Liver (tissue), 3 donors: ENCODE results near the gene GPN1.

Experiments used
- EGR1 ChIP-seq, 2 donors: IDR thresholded peaks; 2 replicates each; pipeline ENCODE4 v1.6.1; 2016 to 2018; ENCODE audit warnings: antibody characterized with exemption in 2 of 2, low read depth in 2 of 2
- FOXA1 ChIP-seq: IDR thresholded peaks from 2 replicates; pipeline ENCODE4 v1.6.1; 2016; ENCODE audit warnings: antibody characterized with exemption
- HNF4A ChIP-seq, 2 donors: conservative IDR thresholded peaks; 2 replicates each; pipeline ENCODE4 v1.6.1; 2016; ENCODE audit warnings: antibody characterized with exemption in 2 of 2, mild to moderate bottlenecking in 2 of 2
- JUND ChIP-seq, 2 donors: IDR thresholded peaks; 2 replicates each; pipeline ENCODE4 v1.6.1; 2016; ENCODE audit warnings: antibody characterized with exemption in 2 of 2
- NR2F2 ChIP-seq: IDR thresholded peaks from 2 replicates; pipeline ENCODE4 v1.6.1; 2016; ENCODE audit warnings: antibody characterized with exemption
- RAD21 ChIP-seq, 2 donors: IDR thresholded peaks; 2 replicates each; pipeline ENCODE4 v1.6.1; 2016; ENCODE audit warnings: antibody characterized with exemption in 2 of 2, mild to moderate bottlenecking in 2 of 2
- SP1 ChIP-seq: IDR thresholded peaks from 2 replicates; pipeline ENCODE4 v1.6.1; 2018; ENCODE audit warnings: antibody characterized with exemption, mild to moderate bottlenecking
- TAF1 ChIP-seq: conservative IDR thresholded peaks from 2 replicates; pipeline ENCODE4 v1.6.1; 2016; ENCODE audit warnings: antibody characterized with exemption, mild to moderate bottlenecking
- YY1 ChIP-seq: IDR thresholded peaks from 2 replicates; pipeline ENCODE4 v1.6.1; 2016; ENCODE audit warnings: antibody characterized with exemption, mild to moderate bottlenecking
- TF ChIP-seq, protein P1 (sequence below): fragments of 150-350 bp; IDR thresholded peaks from 2 replicates; pipeline ENCODE4 v1.5.1; 2017; ENCODE audit warnings: improper control_type of control experiment, low read depth, low read length; ENCODE audit not compliant: missing input control
- TF ChIP-seq, protein P2 (sequence below): IDR thresholded peaks from 2 replicates; pipeline ENCODE4 v1.6.1; 2016; ENCODE audit warnings: antibody characterized with exemption
- TF ChIP-seq, protein P3 (sequence below): IDR thresholded peaks from 2 replicates; pipeline ENCODE4 v1.6.1; 2016; ENCODE audit warnings: antibody characterized with exemption, mild to moderate bottlenecking
- TF ChIP-seq, protein P4 (sequence below): IDR thresholded peaks from 2 replicates; pipeline ENCODE4 v1.6.1; 2016; ENCODE audit warnings: antibody characterized with exemption
- TF ChIP-seq, protein P5 (sequence below): IDR thresholded peaks from 2 replicates; pipeline ENCODE4 v1.6.1; 2016; ENCODE audit warnings: antibody characterized with exemption
- donor health status: healthy.
- donor health status: healthy.

DNA sequence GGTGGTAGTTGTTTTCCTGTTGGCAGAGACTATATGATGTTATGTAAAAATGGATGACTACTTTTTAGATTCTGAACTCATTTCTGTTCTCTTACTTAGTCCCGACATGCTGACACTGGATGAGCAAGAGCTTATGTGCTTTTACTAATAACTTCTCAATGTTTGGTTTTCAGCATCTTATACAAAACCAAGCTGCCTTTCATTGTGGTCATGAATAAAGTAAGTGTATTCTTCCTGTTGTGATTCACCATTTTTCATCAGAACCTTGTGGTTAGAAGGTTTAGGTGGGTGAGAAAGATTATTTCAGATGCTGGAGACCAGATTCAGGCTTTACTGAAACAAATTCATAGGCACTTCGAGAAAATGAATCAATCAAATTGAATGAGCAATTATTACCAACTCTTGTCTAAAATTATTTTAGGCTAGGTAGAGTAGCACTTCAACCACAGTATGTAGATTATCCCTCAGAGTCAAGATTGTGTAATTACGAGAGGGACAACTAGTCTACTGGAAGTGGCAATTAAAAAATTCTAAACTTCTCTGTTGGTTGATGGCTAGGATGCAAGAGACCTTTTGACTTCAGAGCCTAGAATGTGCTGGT lies 9.3 kb downstream of the GPN1 start:
- TF ChIP-seq, protein P1, sequence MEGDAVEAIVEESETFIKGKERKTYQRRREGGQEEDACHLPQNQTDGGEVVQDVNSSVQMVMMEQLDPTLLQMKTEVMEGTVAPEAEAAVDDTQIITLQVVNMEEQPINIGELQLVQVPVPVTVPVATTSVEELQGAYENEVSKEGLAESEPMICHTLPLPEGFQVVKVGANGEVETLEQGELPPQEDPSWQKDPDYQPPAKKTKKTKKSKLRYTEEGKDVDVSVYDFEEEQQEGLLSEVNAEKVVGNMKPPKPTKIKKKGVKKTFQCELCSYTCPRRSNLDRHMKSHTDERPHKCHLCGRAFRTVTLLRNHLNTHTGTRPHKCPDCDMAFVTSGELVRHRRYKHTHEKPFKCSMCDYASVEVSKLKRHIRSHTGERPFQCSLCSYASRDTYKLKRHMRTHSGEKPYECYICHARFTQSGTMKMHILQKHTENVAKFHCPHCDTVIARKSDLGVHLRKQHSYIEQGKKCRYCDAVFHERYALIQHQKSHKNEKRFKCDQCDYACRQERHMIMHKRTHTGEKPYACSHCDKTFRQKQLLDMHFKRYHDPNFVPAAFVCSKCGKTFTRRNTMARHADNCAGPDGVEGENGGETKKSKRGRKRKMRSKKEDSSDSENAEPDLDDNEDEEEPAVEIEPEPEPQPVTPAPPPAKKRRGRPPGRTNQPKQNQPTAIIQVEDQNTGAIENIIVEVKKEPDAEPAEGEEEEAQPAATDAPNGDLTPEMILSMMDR: no peak
- TF ChIP-seq FOXA1: no peak
- TF ChIP-seq YY1: no peak
- TF ChIP-seq, protein P2, sequence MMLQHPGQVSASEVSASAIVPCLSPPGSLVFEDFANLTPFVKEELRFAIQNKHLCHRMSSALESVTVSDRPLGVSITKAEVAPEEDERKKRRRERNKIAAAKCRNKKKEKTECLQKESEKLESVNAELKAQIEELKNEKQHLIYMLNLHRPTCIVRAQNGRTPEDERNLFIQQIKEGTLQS: no peak
- TF ChIP-seq, protein P3, sequence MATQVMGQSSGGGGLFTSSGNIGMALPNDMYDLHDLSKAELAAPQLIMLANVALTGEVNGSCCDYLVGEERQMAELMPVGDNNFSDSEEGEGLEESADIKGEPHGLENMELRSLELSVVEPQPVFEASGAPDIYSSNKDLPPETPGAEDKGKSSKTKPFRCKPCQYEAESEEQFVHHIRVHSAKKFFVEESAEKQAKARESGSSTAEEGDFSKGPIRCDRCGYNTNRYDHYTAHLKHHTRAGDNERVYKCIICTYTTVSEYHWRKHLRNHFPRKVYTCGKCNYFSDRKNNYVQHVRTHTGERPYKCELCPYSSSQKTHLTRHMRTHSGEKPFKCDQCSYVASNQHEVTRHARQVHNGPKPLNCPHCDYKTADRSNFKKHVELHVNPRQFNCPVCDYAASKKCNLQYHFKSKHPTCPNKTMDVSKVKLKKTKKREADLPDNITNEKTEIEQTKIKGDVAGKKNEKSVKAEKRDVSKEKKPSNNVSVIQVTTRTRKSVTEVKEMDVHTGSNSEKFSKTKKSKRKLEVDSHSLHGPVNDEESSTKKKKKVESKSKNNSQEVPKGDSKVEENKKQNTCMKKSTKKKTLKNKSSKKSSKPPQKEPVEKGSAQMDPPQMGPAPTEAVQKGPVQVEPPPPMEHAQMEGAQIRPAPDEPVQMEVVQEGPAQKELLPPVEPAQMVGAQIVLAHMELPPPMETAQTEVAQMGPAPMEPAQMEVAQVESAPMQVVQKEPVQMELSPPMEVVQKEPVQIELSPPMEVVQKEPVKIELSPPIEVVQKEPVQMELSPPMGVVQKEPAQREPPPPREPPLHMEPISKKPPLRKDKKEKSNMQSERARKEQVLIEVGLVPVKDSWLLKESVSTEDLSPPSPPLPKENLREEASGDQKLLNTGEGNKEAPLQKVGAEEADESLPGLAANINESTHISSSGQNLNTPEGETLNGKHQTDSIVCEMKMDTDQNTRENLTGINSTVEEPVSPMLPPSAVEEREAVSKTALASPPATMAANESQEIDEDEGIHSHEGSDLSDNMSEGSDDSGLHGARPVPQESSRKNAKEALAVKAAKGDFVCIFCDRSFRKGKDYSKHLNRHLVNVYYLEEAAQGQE: no peak
- no peak for TF ChIP-seq EGR1 (IDR thresholded peaks at IDR 0.05; ENCODE audit: low read depth in 2 of 2)
- TF ChIP-seq, protein P4, sequence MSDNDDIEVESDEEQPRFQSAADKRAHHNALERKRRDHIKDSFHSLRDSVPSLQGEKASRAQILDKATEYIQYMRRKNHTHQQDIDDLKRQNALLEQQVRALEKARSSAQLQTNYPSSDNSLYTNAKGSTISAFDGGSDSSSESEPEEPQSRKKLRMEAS: no peak
- TF ChIP-seq SP1: no peak
- no peak for TF ChIP-seq RAD21 (IDR thresholded peaks at IDR 0.05)
- no peak for TF ChIP-seq NR2F2
- TF ChIP-seq JUND (IDR thresholded peaks at IDR 0.05): no peak
- TF ChIP-seq, protein P5, sequence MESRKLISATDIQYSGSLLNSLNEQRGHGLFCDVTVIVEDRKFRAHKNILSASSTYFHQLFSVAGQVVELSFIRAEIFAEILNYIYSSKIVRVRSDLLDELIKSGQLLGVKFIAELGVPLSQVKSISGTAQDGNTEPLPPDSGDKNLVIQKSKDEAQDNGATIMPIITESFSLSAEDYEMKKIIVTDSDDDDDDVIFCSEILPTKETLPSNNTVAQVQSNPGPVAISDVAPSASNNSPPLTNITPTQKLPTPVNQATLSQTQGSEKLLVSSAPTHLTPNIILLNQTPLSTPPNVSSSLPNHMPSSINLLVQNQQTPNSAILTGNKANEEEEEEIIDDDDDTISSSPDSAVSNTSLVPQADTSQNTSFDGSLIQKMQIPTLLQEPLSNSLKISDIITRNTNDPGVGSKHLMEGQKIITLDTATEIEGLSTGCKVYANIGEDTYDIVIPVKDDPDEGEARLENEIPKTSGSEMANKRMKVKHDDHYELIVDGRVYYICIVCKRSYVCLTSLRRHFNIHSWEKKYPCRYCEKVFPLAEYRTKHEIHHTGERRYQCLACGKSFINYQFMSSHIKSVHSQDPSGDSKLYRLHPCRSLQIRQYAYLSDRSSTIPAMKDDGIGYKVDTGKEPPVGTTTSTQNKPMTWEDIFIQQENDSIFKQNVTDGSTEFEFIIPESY: no peak
- no peak for TF ChIP-seq HNF4A (conservative IDR thresholded peaks at IDR 0.05)
- no peak for TF ChIP-seq TAF1
